ENCODE data around the gene TMED3. TPM values are rescaled to one million over a fixed set of nuclear protein-coding genes. Genes with fewer than 3 reads are reported as not detected.

TMED3 gene
- total RNA-seq, 2 experiments from 2014 or later = 37.2 to 38.9 TPM

- H3K27ac Mint-ChIP-seq = no peak overlapping the region
- H3K4me3 Mint-ChIP-seq = no peak overlapping the region
- peaks cover 64% of the 10 kb centered on the region for H3K36me3 Mint-ChIP-seq (ENCODE audit: low read depth)
- H3K4me1 Mint-ChIP-seq (ENCODE audit: low read depth) = peaks cover 19% of the 10 kb centered on the region
- DNase-seq (no peak), ATAC-seq (no peak)
- no peaks in the 10 kb centered on the region for H3K9me3 Mint-ChIP-seq (ENCODE audit: insufficient read depth)
- no peaks in the 10 kb centered on the region for H3K27me3 Mint-ChIP-seq (ENCODE audit: low read depth)
- CTCF ChIA-PET = interaction anchor here (1.0 kb wide), 1 partner anchor 17 kb away, joined by 4 read pairs; no protein-coding TSS in a partner anchor
- POLR2A ChIA-PET = no interaction called here
These were observed 11.4 kb downstream of the TMED3 start for GRCh38 chr15:79322306-79322705.

- H3K27ac Mint-ChIP-seq = no peak overlapping the region
- peaks cover 15% of the 10 kb centered on the region for H3K4me1 Mint-ChIP-seq (ENCODE audit: low read depth)
- H3K27me3 Mint-ChIP-seq (ENCODE audit: low read depth) = no peaks in the 10 kb centered on the region
- H3K9me3 Mint-ChIP-seq (ENCODE audit: insufficient read depth) = no peaks in the 10 kb centered on the region
- CTCF ChIA-PET = no interaction called here
- no peak overlapping the region for H3K4me3 Mint-ChIP-seq
- H3K36me3 Mint-ChIP-seq (ENCODE audit: low read depth) = peaks cover 62% of the 10 kb centered on the region
- DNase-seq (no peak), ATAC-seq (no peak)
- POLR2A ChIA-PET = no interaction called here
These were observed 12.0 kb downstream of the TMED3 start for GRCh38 chr15:79322945-79323344.

GRCh38 chr15:79329171-79329611 is 18.3 kb downstream of the TMED3 start:
- CTCF ChIA-PET = interaction anchor here (0.6 to 2.3 kb wide), 2 partner anchors 10 to 281 kb away, joined by 3 to 9 read pairs; no protein-coding TSS in a partner anchor
- no peak for ATAC-seq
- Mint-ChIP-seq H3K27me3 (ENCODE audit: low read depth) (no peaks in the 10 kb centered on the region), H3K4me1 (ENCODE audit: low read depth) (no peaks in the 10 kb centered on the region), H3K27ac (no peak overlapping the region), H3K36me3 (ENCODE audit: low read depth) (peaks cover 37% of the 10 kb centered on the region), H3K4me3 (no peak overlapping the region), H3K9me3 (ENCODE audit: insufficient read depth) (no peaks in the 10 kb centered on the region)
- POLR2A ChIA-PET = no interaction called here
- DNase-seq = no peak

- no peak for DNase-seq
- ATAC-seq = no peak
- no peaks in the 10 kb centered on the region for H3K27me3 Mint-ChIP-seq (ENCODE audit: low read depth)
- no peak overlapping the region for H3K4me3 Mint-ChIP-seq
- ChIA-PET POLR2A (no interaction called here), CTCF (interaction anchor here (1.5 to 4.4 kb wide), 2 partner anchors 48 to 522 kb away, joined by 3 to 14 read pairs; no protein-coding TSS in a partner anchor)
- H3K36me3 Mint-ChIP-seq (ENCODE audit: low read depth) = peaks cover 13% of the 10 kb centered on the region
- H3K27ac Mint-ChIP-seq = no peak overlapping the region
- H3K9me3 Mint-ChIP-seq (ENCODE audit: insufficient read depth) = no peaks in the 10 kb centered on the region
- no peaks in the 10 kb centered on the region for H3K4me1 Mint-ChIP-seq (ENCODE audit: low read depth)
These were observed 22.1 kb downstream of the TMED3 start for GRCh38 chr15:79332824-79333510.

GRCh38 chr15:79337591-79337990 is 26.7 kb downstream of the TMED3 start:
- H3K4me1 Mint-ChIP-seq (ENCODE audit: low read depth) = no peaks in the 10 kb centered on the region
- H3K4me3 Mint-ChIP-seq = no peak overlapping the region
- no peak overlapping the region for H3K27ac Mint-ChIP-seq
- DNase-seq (no peak), ATAC-seq (no peak)
- no peaks in the 10 kb centered on the region for H3K36me3 Mint-ChIP-seq (ENCODE audit: low read depth)
- ChIA-PET CTCF (interaction anchor here (1.1 to 4.3 kb wide), 3 partner anchors 43 to 516 kb away, joined by 6 to 27 read pairs (median 6); no protein-coding TSS in a partner anchor), POLR2A (no interaction called here)
- H3K9me3 Mint-ChIP-seq (ENCODE audit: insufficient read depth) = no peaks in the 10 kb centered on the region
- H3K27me3 Mint-ChIP-seq (ENCODE audit: low read depth) = no peaks in the 10 kb centered on the region

- DNase-seq (no peak), ATAC-seq (no peak)
- no peaks in the 10 kb centered on the region for H3K9me3 Mint-ChIP-seq (ENCODE audit: insufficient read depth)
These were observed 28.8 kb downstream of the TMED3 start for GRCh38 chr15:79339588-79340314.

GRCh38 chr15:79340315-79340602 is 29.3 kb downstream of the TMED3 start:
- POLR2A ChIA-PET = no interaction called here
- H3K36me3 Mint-ChIP-seq (ENCODE audit: low read depth) = peaks cover under 1% of the 10 kb centered on the region

More at GRCh38 chr15:79339588-79340314, 28.8 kb downstream of the TMED3 start:
- no peaks in the 10 kb centered on the region for H3K4me1 Mint-ChIP-seq (ENCODE audit: low read depth)
- H3K27me3 Mint-ChIP-seq (ENCODE audit: low read depth) = no peaks in the 10 kb centered on the region
- H3K36me3 Mint-ChIP-seq (ENCODE audit: low read depth) = no peaks in the 10 kb centered on the region
- no peak overlapping the region for H3K27ac Mint-ChIP-seq
- no peak overlapping the region for H3K4me3 Mint-ChIP-seq
- CTCF ChIA-PET = interaction anchor here (0.7 to 4.3 kb wide), 22 partner anchors 9 to 558 kb away, joined by 3 to 29 read pairs (median 5); no protein-coding TSS in a partner anchor
- POLR2A ChIA-PET = no interaction called here

GRCh38 chr15:79341396-79341795 is 30.5 kb downstream of the TMED3 start:
- no peak for DNase-seq
- Mint-ChIP-seq H3K27ac (no peak overlapping the region), H3K27me3 (ENCODE audit: low read depth) (no peaks in the 10 kb centered on the region), H3K36me3 (ENCODE audit: low read depth) (peaks cover 2% of the 10 kb centered on the region), H3K9me3 (ENCODE audit: insufficient read depth) (no peaks in the 10 kb centered on the region), H3K4me1 (ENCODE audit: low read depth) (no peaks in the 10 kb centered on the region), H3K4me3 (no peak overlapping the region)
- ChIA-PET POLR2A (no interaction called here), CTCF (no interaction called here)
- ATAC-seq = no peak

More at GRCh38 chr15:79340315-79340602, 29.3 kb downstream of the TMED3 start:
- no peaks in the 10 kb centered on the region for H3K27me3 Mint-ChIP-seq (ENCODE audit: low read depth)
- ATAC-seq = no peak
- CTCF ChIA-PET = interaction anchor here (0.7 to 4.3 kb wide), 17 partner anchors 10 to 557 kb away, joined by 3 to 29 read pairs (median 5); no protein-coding TSS in a partner anchor
- H3K4me1 Mint-ChIP-seq (ENCODE audit: low read depth) = no peaks in the 10 kb centered on the region
- H3K9me3 Mint-ChIP-seq (ENCODE audit: insufficient read depth) = no peaks in the 10 kb centered on the region
- no peak overlapping the region for H3K4me3 Mint-ChIP-seq
- H3K27ac Mint-ChIP-seq = no peak overlapping the region
- no peak for DNase-seq

- no peaks in the 10 kb centered on the region for H3K4me1 Mint-ChIP-seq (ENCODE audit: low read depth)
- H3K36me3 Mint-ChIP-seq (ENCODE audit: low read depth) = peaks cover 2% of the 10 kb centered on the region
- ChIA-PET CTCF (no interaction called here), POLR2A (no interaction called here)
- no peaks in the 10 kb centered on the region for H3K27me3 Mint-ChIP-seq (ENCODE audit: low read depth)
- H3K9me3 Mint-ChIP-seq (ENCODE audit: insufficient read depth) = no peaks in the 10 kb centered on the region
- DNase-seq (no peak), ATAC-seq (no peak)
- no peak overlapping the region for H3K4me3 Mint-ChIP-seq
- H3K27ac Mint-ChIP-seq = no peak overlapping the region
These were observed 38.6 kb downstream of the TMED3 start for GRCh38 chr15:79349525-79349924.

- Mint-ChIP-seq H3K27me3 (ENCODE audit: low read depth) (no peaks in the 10 kb centered on the region), H3K9me3 (ENCODE audit: insufficient read depth) (no peaks in the 10 kb centered on the region), H3K4me3 (no peak overlapping the region), H3K4me1 (ENCODE audit: low read depth) (no peaks in the 10 kb centered on the region), H3K27ac (no peak overlapping the region), H3K36me3 (ENCODE audit: low read depth) (no peaks in the 10 kb centered on the region)
- ChIA-PET CTCF (interaction anchor here (0.7 to 2.1 kb wide), 2 partner anchors 12 to 29 kb away, joined by 3 to 7 read pairs; no protein-coding TSS in a partner anchor), POLR2A (no interaction called here)
- no peak for ATAC-seq
- no peak for DNase-seq
These were observed 41.3 kb downstream of the TMED3 start for GRCh38 chr15:79352206-79352605.

GRCh38 chr15:79357566-79357965 is 46.7 kb downstream of the TMED3 start:
- Mint-ChIP-seq H3K27ac (no peak overlapping the region), H3K27me3 (ENCODE audit: low read depth) (no peaks in the 10 kb centered on the region), H3K4me3 (no peak overlapping the region), H3K9me3 (ENCODE audit: insufficient read depth) (no peaks in the 10 kb centered on the region), H3K4me1 (ENCODE audit: low read depth) (no peaks in the 10 kb centered on the region), H3K36me3 (ENCODE audit: low read depth) (peaks cover under 1% of the 10 kb centered on the region)
- no peak for DNase-seq
- no peak for ATAC-seq
- CTCF ChIA-PET = no interaction called here
- POLR2A ChIA-PET = no interaction called here

- no peak for DNase-seq
- no peak for ATAC-seq
- H3K36me3 Mint-ChIP-seq (ENCODE audit: low read depth) = peaks cover 2% of the 10 kb centered on the region
- no peaks in the 10 kb centered on the region for H3K9me3 Mint-ChIP-seq (ENCODE audit: insufficient read depth)
- H3K27me3 Mint-ChIP-seq (ENCODE audit: low read depth) = no peaks in the 10 kb centered on the region
- no peak overlapping the region for H3K27ac Mint-ChIP-seq
- POLR2A ChIA-PET = no interaction called here
- no peaks in the 10 kb centered on the region for H3K4me1 Mint-ChIP-seq (ENCODE audit: low read depth)
- no peak overlapping the region for H3K4me3 Mint-ChIP-seq
- CTCF ChIA-PET = no interaction called here
These were observed 47.2 kb downstream of the TMED3 start for GRCh38 chr15:79358069-79358468.
